ENCODE results near the gene TMEM80. TPM values are rescaled to one million over a fixed set of nuclear protein-coding genes. Genes with fewer than 3 reads are reported as not detected.

TMEM80 gene
- total and polyA plus RNA-seq, 2 donors (not counting 3 experiments of a cell fraction or from before 2014, with no cell fraction given), result 21.2 to 26.6 TPM

- intact Hi-C loops (cut with micrococcal nuclease) (loop anchor here (5.0 kb wide), 1 partner anchor 162 kb away; the partner anchor contains the start of genes HRAS and LRRC56), dilution Hi-C loops (cut with MboI; ENCODE audit: extremely low pct_ligation_motif_present, low sequenced_read_pairs) (no loop called here)
- H3K4me2 ChIP-seq (ENCODE audit: insufficient read depth, low read length), result no peak overlapping the region
- no peaks in the 10 kb centered on the region for H3K4me1 ChIP-seq (ENCODE audit: control insufficient read depth, extremely low read depth, insufficient read depth, low read length)
- POLR2A ChIA-PET, result interaction anchor here (0.6 kb wide), 1 partner anchor 145 kb away, joined by 3 read pairs; no protein-coding TSS in a partner anchor
- CTCF ChIA-PET, result no interaction called here
- no peaks in the 10 kb centered on the region for H4K20me1 ChIP-seq (replicated peaks; ENCODE audit: control insufficient read depth, extremely low read depth, insufficient read depth, low read length)
- no peak for TF ChIP-seq CTCF (IDR thresholded peaks at IDR 0.05; ENCODE audit: extremely low read depth in 1 of 2, insufficient read depth in 1 of 2, low read depth in 1 of 2, low read length in 2 of 2)
- TF ChIP-seq POLR2A (IDR thresholded peaks at IDR 0.05; ENCODE audit: low read depth, low read length), result no peak
- no peak for TF ChIP-seq JUN (IDR thresholded peaks at IDR 0.05; ENCODE audit: borderline replicate concordance, insufficient read depth, insufficient read length, low read depth)
- TF ChIP-seq FOS (IDR thresholded peaks at IDR 0.05; ENCODE audit: borderline replicate concordance, insufficient read depth, low read length), result no peak
- TF ChIP-seq MYC (IDR thresholded peaks at IDR 0.05; ENCODE audit: low read depth, low read length), result no peak
- no peak for TF ChIP-seq POLR2AphosphoS5 (IDR thresholded peaks at IDR 0.05; ENCODE audit: insufficient read depth, low read depth, low read length)
- no peak for TF ChIP-seq EZH2 (IDR thresholded peaks at IDR 0.05; ENCODE audit: borderline replicate concordance, low read depth, low read length, severe bottlenecking)
- TF ChIP-seq MAX (IDR thresholded peaks at IDR 0.05; ENCODE audit: insufficient read depth, insufficient read length), result no peak
- TF ChIP-seq GATA2 (IDR thresholded peaks at IDR 0.05; ENCODE audit: insufficient read depth, insufficient read length, low read depth, low read length), result no peak
- no peak for FAIRE-seq
- no peaks in the 10 kb centered on the region for H3K27me3 ChIP-seq (ENCODE audit: control insufficient read depth in 2 of 2, insufficient read depth in 2 of 2, low read length in 2 of 2)
- no peak for DNase-seq (ENCODE audit: low read depth, low spot score)
- no peak overlapping the region for H3K9ac ChIP-seq (replicated peaks; ENCODE audit: extremely low read depth, insufficient read depth, low read length)
- H3K9me3 ChIP-seq (replicated peaks; ENCODE audit: control insufficient read depth, insufficient read depth, low read length), result no peaks in the 10 kb centered on the region
- H3K9me1 ChIP-seq (replicated peaks; ENCODE audit: control insufficient read depth, extremely low read depth, insufficient read depth, low read length), result no peaks in the 10 kb centered on the region
- peaks cover 20% of the 10 kb centered on the region for H3K79me2 ChIP-seq (ENCODE audit: control insufficient read depth, insufficient read depth, low read length)
- no peaks in the 10 kb centered on the region for H3K36me3 ChIP-seq (ENCODE audit: control insufficient read depth in 2 of 2, extremely low read depth in 1 of 2, insufficient read depth in 2 of 2, low read length in 2 of 2)
- H3K27ac ChIP-seq (ENCODE audit: insufficient read depth, low read depth, low read length), result no peak overlapping the region
- BruUV-seq (replicated peaks), result no TSS peak
- H2AFZ ChIP-seq (ENCODE audit: low read depth, low read length), result no peak overlapping the region
- H3K4me3 ChIP-seq (replicated peaks in 1 of 3; ENCODE audit: insufficient read depth in 1 of 3, low read depth in 1 of 3, low read length in 3 of 3), result no peak overlapping the region
Measured at GRCh38 chr11:699753-700152, 4.1 kb downstream of the TMEM80 start.

Measured in endothelial cell of umbilical vein (primary cell).